Activated naive CD8-positive, alpha-beta T cell (primary cell): ENCODE measurements around the gene TMEM131.
"Not testable (repeated sequence)": the region's sequence is repeated elsewhere in the genome, so short reads cannot be mapped to it uniquely, and the experiment has no call there.

Experiments
- H3K27ac Mint-ChIP-seq: one replicate; pipeline ENCODE4 v1.8.0; 2021; ENCODE audit warnings: mixed read lengths
- H3K27me3 Mint-ChIP-seq: one replicate; pipeline ENCODE4 v1.8.0; 2021; ENCODE audit warnings: mixed read lengths
- H3K36me3 Mint-ChIP-seq: one replicate; pipeline ENCODE4 v1.8.0; 2021; ENCODE audit warnings: mixed read lengths
- H3K4me1 Mint-ChIP-seq: one replicate; pipeline ENCODE4 v1.8.0; 2021; ENCODE audit warnings: low read depth, mixed read lengths
- H3K4me3 Mint-ChIP-seq: one replicate; pipeline ENCODE4 v1.8.0; 2021; ENCODE audit warnings: mild to moderate bottlenecking, mixed read lengths
- H3K9me3 Mint-ChIP-seq: one replicate; pipeline ENCODE4 v1.8.0; 2021; ENCODE audit warnings: low read depth, mixed read lengths

The TMEM131 gene

DNA sequence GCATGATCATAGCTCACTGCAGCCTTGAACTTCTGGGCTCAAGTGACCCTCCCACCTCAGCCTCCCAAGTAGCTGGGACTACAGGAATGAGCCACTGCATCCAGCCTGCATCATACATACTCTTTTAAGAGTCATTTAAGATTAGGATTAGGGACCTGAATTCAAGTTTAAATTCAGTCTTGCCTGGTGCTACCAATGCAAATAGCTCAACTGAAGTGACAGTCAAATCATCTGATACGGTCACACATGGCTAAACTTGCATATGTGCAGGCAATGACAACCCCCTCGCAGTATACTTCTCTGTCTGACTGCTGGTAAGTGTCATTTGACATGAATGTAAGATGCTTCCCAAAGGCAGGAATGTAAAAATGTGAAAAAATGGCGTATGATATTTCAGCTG lies 31.8 kb upstream of the TMEM131 start:
- Mint-ChIP-seq H3K9me3 (no peaks in the 10 kb centered on the region), H3K36me3 (no peaks in the 10 kb centered on the region), H3K4me3 (no peak overlapping the region), H3K27me3 (no peaks in the 10 kb centered on the region), H3K4me1 (peaks cover 28% of the 10 kb centered on the region), H3K27ac (no peak overlapping the region)

DNA sequence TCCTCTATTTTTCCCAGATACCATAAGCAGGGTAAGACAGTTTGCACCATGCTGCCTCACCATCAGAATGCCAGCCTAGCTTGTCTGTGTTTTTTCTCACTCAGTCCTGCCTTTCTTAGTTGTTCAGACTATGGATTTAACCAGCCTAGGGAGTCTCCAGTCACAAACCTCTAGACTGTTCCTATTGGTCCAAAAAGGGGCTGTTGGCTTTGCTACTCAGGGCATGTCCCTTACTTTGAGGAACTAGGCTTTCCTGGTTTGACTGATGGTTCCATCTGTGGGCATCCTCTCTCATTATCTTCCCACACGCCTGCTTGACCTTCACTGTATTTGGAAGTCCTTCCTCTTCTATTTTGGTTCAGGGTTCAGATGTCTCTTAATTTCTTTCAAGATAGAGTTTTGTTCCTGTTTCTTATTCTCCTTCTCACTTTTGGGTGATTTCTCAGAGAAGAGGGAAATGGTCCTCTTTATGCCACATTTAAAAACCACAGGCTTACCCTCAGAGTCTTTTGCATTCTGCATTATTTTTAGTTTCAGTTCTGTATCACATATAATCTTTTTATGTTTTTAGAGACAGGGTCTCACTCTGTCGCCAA lies 31.3 kb upstream of the TMEM131 start:
- H3K4me1 Mint-ChIP-seq, result peaks cover 28% of the 10 kb centered on the region
- no peak overlapping the region for H3K27ac Mint-ChIP-seq
- H3K36me3 Mint-ChIP-seq, result no peaks in the 10 kb centered on the region
- peak overlapping the region; percentile 22 for H3K4me3 Mint-ChIP-seq
- no peaks in the 10 kb centered on the region for H3K27me3 Mint-ChIP-seq
- no peaks in the 10 kb centered on the region for H3K9me3 Mint-ChIP-seq

GRCh38 chr2:98026292-98026691 lies 30.5 kb upstream of the TMEM131 start:
- H3K27me3 Mint-ChIP-seq, result no peaks in the 10 kb centered on the region
- peaks cover 28% of the 10 kb centered on the region for H3K4me1 Mint-ChIP-seq
- H3K27ac Mint-ChIP-seq, result no peak overlapping the region
- no peaks in the 10 kb centered on the region for H3K9me3 Mint-ChIP-seq
- H3K36me3 Mint-ChIP-seq, result no peaks in the 10 kb centered on the region
- H3K4me3 Mint-ChIP-seq, result peak overlapping the region; percentile 21

DNA sequence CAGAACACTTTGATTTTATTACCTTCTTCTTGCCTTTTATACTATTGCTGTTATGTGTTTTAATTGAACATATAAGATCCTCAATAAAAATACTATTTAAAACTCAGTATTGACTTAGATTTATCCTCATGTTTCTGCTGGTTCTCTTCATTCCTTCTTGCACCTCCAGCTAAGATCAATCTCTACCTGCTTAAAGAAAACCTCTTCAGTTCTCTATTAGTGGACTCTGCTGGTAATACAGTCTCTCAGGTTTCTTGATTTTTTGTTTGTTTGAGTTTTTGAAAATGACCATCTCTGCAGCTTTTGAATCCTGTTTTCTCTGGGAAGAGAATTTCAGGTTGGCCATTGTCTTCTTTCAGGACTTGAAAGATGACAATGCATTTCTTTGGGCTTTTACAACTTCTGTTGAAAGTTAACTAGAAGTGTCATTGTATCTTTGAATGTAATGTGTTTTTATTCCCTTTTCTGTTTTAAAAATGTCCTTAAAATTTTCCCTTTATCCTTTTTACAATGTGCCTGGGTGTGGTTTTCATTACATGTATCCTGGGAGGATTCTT lies 29.8 kb upstream of the TMEM131 start:
- H3K27ac Mint-ChIP-seq, result no peak overlapping the region
- no peak overlapping the region for H3K4me3 Mint-ChIP-seq
- peaks cover 28% of the 10 kb centered on the region for H3K4me1 Mint-ChIP-seq
- no peaks in the 10 kb centered on the region for H3K27me3 Mint-ChIP-seq
- H3K9me3 Mint-ChIP-seq, result no peaks in the 10 kb centered on the region
- no peaks in the 10 kb centered on the region for H3K36me3 Mint-ChIP-seq

DNA sequence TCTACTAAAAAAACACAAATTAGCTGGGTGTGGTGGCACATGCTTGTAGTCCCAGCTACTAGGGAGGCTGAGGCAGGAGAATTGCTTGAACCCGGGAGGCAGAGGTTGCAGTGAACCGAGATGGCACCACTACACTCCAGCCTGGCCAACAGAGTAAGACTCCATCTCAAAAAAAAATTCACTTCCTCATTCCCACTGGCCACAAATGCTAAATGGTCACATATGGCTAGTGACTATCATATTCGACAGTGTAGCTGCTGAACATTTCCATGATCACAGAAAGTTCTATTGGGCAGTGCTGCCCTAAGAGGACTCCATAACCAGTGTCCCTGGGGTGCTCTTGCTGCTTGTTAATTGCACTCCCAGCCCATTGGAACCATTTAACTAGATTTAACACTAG lies 26.3 kb upstream of the TMEM131 start:
- not testable (repeated sequence) for H3K27me3 Mint-ChIP-seq, H3K36me3 Mint-ChIP-seq, H3K9me3 Mint-ChIP-seq, H3K4me3 Mint-ChIP-seq, H3K27ac Mint-ChIP-seq
- H3K4me1 Mint-ChIP-seq, result peaks cover 13% of the 10 kb centered on the region

DNA sequence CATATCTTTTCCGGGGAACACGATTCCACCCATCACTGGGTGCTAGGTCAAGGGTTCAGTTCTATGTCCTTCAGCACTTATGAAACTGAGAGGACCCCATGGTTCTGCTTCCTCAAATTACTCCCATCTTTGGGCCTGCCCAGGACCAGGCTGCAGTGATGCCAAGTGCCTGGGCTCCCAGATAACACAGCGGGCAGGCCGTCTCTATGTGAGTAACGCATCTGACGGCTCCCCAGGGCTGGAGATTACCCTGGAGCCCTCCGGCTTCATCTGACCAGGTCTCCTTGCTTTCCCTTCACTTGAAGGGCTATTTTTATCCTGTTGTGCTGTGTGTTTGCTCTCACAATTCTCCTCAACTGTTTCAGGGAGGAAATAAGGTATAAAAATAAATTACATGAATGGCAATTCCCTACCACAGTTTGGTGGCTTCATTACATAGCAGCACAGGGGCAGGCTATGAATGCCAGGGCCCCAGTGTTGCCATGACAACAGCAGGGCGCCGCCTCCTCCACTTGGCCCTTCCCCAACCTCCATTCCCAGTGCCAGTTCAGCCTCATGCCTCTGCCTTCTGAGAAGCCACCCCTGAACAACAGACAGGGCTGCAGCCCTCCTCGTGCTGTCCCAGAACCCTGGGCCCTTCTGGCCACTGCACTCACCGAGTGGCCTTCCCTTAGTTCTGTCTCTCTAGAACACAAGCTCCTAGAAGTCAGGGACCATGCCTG lies 25.4 kb upstream of the TMEM131 start:
- no peaks in the 10 kb centered on the region for H3K36me3 Mint-ChIP-seq
- no peak overlapping the region for H3K27ac Mint-ChIP-seq
- H3K27me3 Mint-ChIP-seq, result no peaks in the 10 kb centered on the region
- no peak overlapping the region for H3K4me3 Mint-ChIP-seq
- H3K4me1 Mint-ChIP-seq, result peaks cover 4% of the 10 kb centered on the region
- H3K9me3 Mint-ChIP-seq, result no peaks in the 10 kb centered on the region

- H3K27me3 Mint-ChIP-seq, result no peaks in the 10 kb centered on the region
- H3K36me3 Mint-ChIP-seq, result no peaks in the 10 kb centered on the region
- no peak overlapping the region for H3K4me3 Mint-ChIP-seq
- H3K27ac Mint-ChIP-seq, result no peak overlapping the region
- no peaks in the 10 kb centered on the region for H3K4me1 Mint-ChIP-seq
- H3K9me3 Mint-ChIP-seq, result no peaks in the 10 kb centered on the region
These were observed 24.8 kb upstream of the TMEM131 start for GRCh38 chr2:98020516-98020915.

DNA sequence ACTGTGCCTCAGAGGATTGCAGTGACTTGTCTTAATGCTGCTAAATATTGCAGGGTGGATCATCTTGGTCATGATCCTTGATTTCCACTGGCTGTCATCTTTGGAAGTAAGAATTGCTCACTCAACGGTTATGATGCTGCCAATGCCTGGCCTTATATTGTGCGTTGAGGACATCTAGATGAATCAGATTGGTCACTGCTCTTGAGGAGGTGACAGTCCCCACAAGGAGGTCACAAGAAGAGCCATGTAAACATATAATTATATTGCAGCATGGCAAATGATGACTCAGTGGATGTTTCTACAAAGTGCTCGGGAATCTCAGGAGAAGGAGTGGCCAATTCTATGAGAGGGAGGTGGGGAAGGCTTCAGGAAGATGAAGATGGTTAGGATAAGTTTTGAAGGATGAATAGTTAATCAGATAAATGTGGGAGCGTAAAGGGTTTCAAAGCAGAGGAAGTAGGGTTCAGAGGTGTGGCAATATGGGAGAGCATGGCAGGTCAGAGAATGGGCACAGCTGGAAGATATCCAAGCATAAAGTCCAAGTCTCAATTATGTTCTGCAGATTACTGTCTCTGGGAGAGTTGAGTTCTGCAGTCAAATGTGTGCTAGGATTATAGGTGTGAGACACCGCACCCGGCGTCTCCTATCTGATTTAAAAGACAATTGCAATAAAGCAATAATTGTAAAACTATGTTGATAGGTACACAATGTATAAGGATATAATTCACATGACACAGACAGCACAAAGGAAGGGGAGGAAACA lies 21.3 kb upstream of the TMEM131 start:
- H3K27me3 Mint-ChIP-seq, result peaks cover 2% of the 10 kb centered on the region
- H3K4me1 Mint-ChIP-seq, result peaks cover 5% of the 10 kb centered on the region
- H3K4me3 Mint-ChIP-seq, result no peak overlapping the region
- H3K36me3 Mint-ChIP-seq, result no peaks in the 10 kb centered on the region
- no peaks in the 10 kb centered on the region for H3K9me3 Mint-ChIP-seq
- H3K27ac Mint-ChIP-seq, result no peak overlapping the region

DNA sequence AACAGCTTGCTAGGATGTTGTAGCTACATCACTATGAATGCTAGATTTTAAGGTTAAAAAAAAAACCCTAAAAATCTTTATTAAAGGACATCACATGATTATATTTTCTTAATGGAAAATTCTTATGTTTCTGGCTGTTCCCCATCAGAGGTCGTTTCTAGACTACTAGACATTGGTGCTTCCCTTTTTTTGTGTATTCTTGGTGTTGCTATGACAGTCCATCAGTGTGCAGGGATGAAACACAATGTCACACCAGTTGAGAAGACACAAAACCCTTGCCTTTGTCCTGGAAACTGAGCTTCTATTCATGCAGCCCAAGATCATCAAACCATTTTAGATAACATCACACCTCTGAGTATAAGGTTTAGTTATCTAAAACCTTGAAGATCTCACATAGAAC lies 19.9 kb upstream of the TMEM131 start:
- Mint-ChIP-seq H3K36me3 (no peaks in the 10 kb centered on the region), H3K4me3 (no peak overlapping the region), H3K27me3 (peaks cover 3% of the 10 kb centered on the region), H3K27ac (no peak overlapping the region), H3K9me3 (no peaks in the 10 kb centered on the region), H3K4me1 (peaks cover 5% of the 10 kb centered on the region)

- Mint-ChIP-seq H3K4me1 (peaks cover 5% of the 10 kb centered on the region), H3K9me3 (no peaks in the 10 kb centered on the region), H3K27me3 (peaks cover 3% of the 10 kb centered on the region), H3K27ac (no peak overlapping the region), H3K4me3 (no peak overlapping the region), H3K36me3 (no peaks in the 10 kb centered on the region)
These were observed 18.6 kb upstream of the TMEM131 start for GRCh38 chr2:98014379-98014778.

GRCh38 chr2:98013407-98014042 lies 17.8 kb upstream of the TMEM131 start:
- H3K4me1 Mint-ChIP-seq, result peaks cover 5% of the 10 kb centered on the region

GRCh38 chr2:98012561-98012991 lies 16.8 kb upstream of the TMEM131 start:
- H3K27ac Mint-ChIP-seq, result no peak overlapping the region
- H3K27me3 Mint-ChIP-seq, result peaks cover 3% of the 10 kb centered on the region
- H3K9me3 Mint-ChIP-seq, result no peaks in the 10 kb centered on the region
- H3K4me3 Mint-ChIP-seq, result no peak overlapping the region
- peaks cover 5% of the 10 kb centered on the region for H3K4me1 Mint-ChIP-seq
- no peaks in the 10 kb centered on the region for H3K36me3 Mint-ChIP-seq

More at GRCh38 chr2:98013407-98014042, 17.8 kb upstream of the TMEM131 start:
- Mint-ChIP-seq H3K27ac (no peak overlapping the region), H3K9me3 (no peaks in the 10 kb centered on the region), H3K27me3 (peaks cover 3% of the 10 kb centered on the region), H3K36me3 (no peaks in the 10 kb centered on the region), H3K4me3 (no peak overlapping the region)

GRCh38 chr2:98009887-98010760 lies 14.4 kb upstream of the TMEM131 start:
- H3K36me3 Mint-ChIP-seq, result no peaks in the 10 kb centered on the region
- no peaks in the 10 kb centered on the region for H3K9me3 Mint-ChIP-seq
- H3K4me1 Mint-ChIP-seq, result peaks cover 5% of the 10 kb centered on the region
- H3K27ac Mint-ChIP-seq, result no peak overlapping the region
- no peak overlapping the region for H3K4me3 Mint-ChIP-seq
- peaks cover 1% of the 10 kb centered on the region for H3K27me3 Mint-ChIP-seq

- Mint-ChIP-seq H3K36me3 (no peaks in the 10 kb centered on the region), H3K27ac (no peak overlapping the region), H3K9me3 (no peaks in the 10 kb centered on the region), H3K27me3 (peaks cover 1% of the 10 kb centered on the region), H3K4me3 (no peak overlapping the region), H3K4me1 (peaks cover 2% of the 10 kb centered on the region)
These were observed 12.7 kb upstream of the TMEM131 start for GRCh38 chr2:98008415-98008814.
